Measurements from ENCODE around the gene CAMTA1.

CAMTA1 gene

GRCh38 chr1:7278827-7279765 is 493.8 kb downstream of the CAMTA1 start:
- no peak for DNase-seq

- no peak for DNase-seq
Measured at GRCh38 chr1:7279769-7280168, 494.5 kb downstream of the CAMTA1 start.

- DNase-seq: no peak
Measured at GRCh38 chr1:7280347-7280960, 495.2 kb downstream of the CAMTA1 start.

- no peak for DNase-seq
Measured at GRCh38 chr1:7281821-7282220, 496.6 kb downstream of the CAMTA1 start.

- no peak for DNase-seq
Measured at GRCh38 chr1:7284839-7285435, 499.7 kb downstream of the CAMTA1 start.

GRCh38 chr1:7285856-7286454 is 500.7 kb downstream of the CAMTA1 start:
- no peak for DNase-seq

- no peak for DNase-seq
Measured at GRCh38 chr1:7287013-7287412, 501.8 kb downstream of the CAMTA1 start.

- no peak for DNase-seq
Measured at GRCh38 chr1:7288992-7289391, 503.7 kb downstream of the CAMTA1 start.

- no peak for DNase-seq
Measured at GRCh38 chr1:7289694-7290093, 504.4 kb downstream of the CAMTA1 start.

- DNase-seq: no peak
Measured at GRCh38 chr1:7290971-7291970, 506.0 kb downstream of the CAMTA1 start.

- no peak for DNase-seq
Measured at GRCh38 chr1:7292036-7292681, 506.9 kb downstream of the CAMTA1 start.

GRCh38 chr1:7292714-7293419 is 507.6 kb downstream of the CAMTA1 start:
- DNase-seq: no peak

GRCh38 chr1:7293702-7294629 is 508.7 kb downstream of the CAMTA1 start:
- DNase-seq: no peak

- no peak for DNase-seq
Measured at GRCh38 chr1:7294636-7295035, 509.4 kb downstream of the CAMTA1 start.

- DNase-seq: no peak
Measured at GRCh38 chr1:7295946-7296345, 510.7 kb downstream of the CAMTA1 start.

GRCh38 chr1:7296968-7297367 is 511.7 kb downstream of the CAMTA1 start:
- no peak for DNase-seq

- DNase-seq: no peak
Measured at GRCh38 chr1:7298145-7298544, 512.9 kb downstream of the CAMTA1 start.

- DNase-seq: no peak
Measured at GRCh38 chr1:7298749-7299151, 513.5 kb downstream of the CAMTA1 start.

- no peak for DNase-seq
Measured at GRCh38 chr1:7299329-7299799, 514.1 kb downstream of the CAMTA1 start.

GRCh38 chr1:7299994-7300393 is 514.7 kb downstream of the CAMTA1 start:
- no peak for DNase-seq
